HG02571 (cell line): ENCODE measurements around the gene RIN1.
"Not testable (repeated sequence)": the region's sequence is repeated elsewhere in the genome, so short reads cannot be mapped to it uniquely, and the experiment has no call there.

Experiments used
- ATAC-seq: cut with Tn5 transposase; IDR thresholded peaks from one replicate; pipeline ENCODE4 v1.9.1; 2021; ENCODE audit warnings: mild to moderate bottlenecking, moderate library complexity; ENCODE audit not compliant: unreplicated experiment

The RIN1 gene, protein sequence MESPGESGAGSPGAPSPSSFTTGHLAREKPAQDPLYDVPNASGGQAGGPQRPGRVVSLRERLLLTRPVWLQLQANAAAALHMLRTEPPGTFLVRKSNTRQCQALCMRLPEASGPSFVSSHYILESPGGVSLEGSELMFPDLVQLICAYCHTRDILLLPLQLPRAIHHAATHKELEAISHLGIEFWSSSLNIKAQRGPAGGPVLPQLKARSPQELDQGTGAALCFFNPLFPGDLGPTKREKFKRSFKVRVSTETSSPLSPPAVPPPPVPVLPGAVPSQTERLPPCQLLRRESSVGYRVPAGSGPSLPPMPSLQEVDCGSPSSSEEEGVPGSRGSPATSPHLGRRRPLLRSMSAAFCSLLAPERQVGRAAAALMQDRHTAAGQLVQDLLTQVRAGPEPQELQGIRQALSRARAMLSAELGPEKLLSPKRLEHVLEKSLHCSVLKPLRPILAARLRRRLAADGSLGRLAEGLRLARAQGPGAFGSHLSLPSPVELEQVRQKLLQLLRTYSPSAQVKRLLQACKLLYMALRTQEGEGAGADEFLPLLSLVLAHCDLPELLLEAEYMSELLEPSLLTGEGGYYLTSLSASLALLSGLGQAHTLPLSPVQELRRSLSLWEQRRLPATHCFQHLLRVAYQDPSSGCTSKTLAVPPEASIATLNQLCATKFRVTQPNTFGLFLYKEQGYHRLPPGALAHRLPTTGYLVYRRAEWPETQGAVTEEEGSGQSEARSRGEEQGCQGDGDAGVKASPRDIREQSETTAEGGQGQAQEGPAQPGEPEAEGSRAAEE

DNA sequence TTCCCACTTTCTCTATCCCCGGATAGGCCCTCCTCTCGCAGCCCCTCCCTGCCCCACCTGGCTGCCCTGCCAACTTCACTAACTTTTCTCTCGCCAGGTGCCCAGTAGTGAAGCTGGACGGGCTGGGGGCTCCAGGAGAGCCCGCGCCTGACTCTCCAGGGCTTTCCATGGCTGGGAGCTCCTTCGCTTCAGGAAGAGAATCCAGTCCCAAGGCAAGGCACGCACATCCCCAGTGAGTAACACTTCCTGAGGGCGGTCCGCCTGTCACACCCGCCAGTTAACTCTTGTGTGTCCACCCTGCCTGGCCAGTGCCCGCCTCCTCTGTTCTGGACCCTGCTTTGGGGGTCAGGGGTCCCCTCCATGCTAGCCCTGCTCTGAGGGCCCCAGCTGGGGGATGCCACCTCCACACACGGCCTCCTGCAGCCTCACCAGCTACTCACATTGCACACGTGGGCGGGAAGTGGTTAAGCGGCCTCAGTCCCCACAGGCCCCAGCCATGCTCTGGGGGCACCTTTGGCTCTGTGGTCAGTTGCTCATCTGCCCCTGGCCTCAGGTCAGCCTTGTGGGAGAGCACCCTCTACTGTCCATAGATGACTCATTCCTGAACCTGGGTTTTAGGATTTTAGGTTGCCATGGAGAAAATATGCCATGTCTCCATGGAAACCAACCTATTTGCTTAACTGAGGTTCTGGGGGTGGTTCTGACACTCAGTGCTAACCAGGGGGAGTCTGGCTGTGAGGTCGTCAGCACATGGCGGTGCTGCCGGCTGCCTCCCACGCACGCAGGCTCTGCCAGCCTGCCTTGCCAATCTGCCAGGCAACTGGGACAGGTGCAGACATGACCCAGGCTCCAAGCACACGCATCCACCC is at the start of gene RIN1:
Gene RIN1, minus strand, starts transcription at position 201 of the 869 bp plus-strand sequence. Its CDS starts 32 bp downstream, at position 169.
- ATAC-seq = peak; percentile 55

GRCh38 chr11:66384316-66384715 is 48.1 kb upstream of the RIN1 start:
- ATAC-seq = not testable (repeated sequence)

- not testable (repeated sequence) for ATAC-seq
Measured at GRCh38 chr11:66380264-66380663, 44.0 kb upstream of the RIN1 start.

DNA sequence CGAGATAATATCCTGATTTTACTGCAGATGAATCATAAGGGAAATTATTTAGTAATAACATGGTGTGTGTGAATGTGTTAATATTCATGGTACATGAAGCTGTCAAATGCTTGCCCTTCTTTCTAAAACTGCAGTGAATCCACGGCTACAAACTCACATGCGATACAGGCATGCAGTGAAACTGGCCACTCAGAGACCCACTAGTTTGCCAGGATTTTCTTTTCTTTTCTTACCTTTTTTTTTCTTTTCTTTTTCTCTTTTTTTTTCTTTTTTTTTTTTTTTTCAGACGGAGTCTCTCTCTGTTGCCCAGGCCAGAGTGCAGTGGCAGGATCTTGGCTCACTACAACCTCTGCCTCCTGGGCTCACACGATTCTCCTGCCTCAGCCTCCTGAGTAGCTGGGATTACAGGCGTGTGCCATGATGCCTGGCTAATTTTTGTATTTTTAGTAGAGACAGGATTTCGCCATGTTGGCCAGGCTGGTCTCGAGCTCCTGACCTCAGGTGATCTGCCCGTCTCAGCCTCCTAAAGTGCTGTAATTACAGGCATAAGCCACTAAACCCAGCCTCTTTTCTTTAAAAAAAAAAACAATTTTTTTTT is 37.6 kb upstream of the RIN1 start:
- not testable (repeated sequence) for ATAC-seq

DNA sequence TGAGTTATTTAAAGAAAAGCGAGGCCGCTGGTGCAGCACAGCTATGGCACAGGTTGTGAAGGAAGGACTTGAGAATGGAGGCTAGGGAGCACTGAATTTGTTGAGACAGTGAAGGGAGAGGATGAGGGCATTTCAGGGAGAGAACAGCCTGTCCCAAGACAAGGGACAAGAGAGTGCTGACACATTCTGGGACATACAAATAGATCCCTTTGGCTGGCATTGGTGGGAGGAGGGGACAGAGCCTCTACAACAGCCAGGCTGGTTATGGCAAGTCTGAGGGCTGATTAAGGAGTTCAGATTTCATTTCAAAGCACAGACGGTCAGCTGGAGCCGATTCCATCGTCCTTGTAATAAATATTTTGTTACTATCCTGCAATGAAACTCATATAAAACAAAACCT is 37.0 kb upstream of the RIN1 start:
- no peak for ATAC-seq

GRCh38 chr11:66371627-66372415 is 35.6 kb upstream of the RIN1 start, which contains the start of gene SLC29A2:
Gene SLC29A2, minus strand, starts transcription at chr11:66371760. Its CDS starts 169 bp downstream, at chr11:66371591.
- ATAC-seq = peak; percentile 57

- ATAC-seq = no peak
Measured at GRCh38 chr11:66369073-66369894, 33.0 kb upstream of the RIN1 start.

GRCh38 chr11:66368484-66368883 is 32.2 kb upstream of the RIN1 start:
- ATAC-seq = no peak

DNA sequence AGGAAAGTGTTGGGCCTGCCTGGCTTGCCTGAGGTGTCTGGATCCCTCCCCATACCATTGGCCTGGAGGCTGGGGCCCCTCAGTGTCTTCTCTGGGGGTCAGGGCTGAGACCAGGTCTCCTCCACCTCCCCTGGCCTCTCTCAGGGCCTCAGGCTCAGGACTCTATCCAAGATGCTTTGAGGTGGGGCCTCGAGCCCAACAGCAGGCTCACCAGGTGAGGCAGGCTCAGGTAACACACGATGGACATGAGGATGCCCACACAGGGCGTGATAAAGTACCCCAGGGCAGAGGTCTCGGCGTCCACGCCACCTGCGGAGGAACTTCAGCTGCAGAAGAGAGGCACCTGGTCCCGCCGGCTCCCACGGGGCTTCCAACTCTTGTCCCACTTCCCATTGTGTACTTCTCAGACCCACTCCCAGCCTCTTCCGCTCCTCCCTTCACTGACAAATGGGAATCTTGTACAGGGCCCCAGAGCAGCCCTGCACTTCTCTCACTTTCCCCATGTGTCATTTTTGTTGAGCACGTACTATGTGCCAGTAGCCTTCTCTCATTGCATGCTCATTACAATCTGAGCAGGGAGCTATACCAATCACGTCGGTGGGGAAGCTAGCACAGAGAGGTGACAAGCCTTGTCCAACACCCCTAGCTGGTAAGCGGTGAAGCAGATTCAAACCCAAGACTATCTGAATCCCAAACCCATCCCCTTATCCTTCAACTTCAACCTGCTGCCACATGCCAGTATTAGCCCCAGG is 31.5 kb upstream of the RIN1 start:
- no peak for ATAC-seq

DNA sequence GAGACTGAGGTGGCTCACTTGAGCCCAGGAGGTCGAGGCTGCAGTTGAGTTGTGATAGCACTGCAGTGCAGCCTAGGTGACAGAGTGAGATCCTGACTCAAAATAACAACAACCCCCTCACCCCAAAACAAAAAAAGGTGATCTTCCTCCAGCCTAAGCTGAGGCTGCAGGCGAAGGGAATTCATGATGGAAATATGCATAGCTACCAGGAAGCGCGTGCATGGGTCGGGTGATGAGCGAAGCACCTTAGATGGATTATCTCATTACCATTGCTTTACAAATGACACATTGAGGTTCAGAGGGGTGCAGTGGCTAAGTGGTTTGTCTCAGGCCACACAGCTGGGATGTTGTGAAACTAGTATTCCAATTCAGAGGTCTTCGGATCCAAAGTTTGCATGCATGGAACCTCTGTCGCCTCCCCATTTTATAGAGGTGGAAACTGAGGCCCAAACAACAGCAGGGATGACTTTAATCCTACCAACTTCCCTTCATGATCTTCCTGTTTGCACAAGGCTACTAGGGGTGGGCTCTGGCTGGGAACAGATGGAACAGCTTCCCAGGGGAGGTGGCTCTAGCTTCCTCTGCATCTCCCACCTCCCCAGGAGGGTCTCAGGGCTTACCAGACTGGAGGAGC is 30.7 kb upstream of the RIN1 start:
- no peak for ATAC-seq

- no peak for ATAC-seq
Measured at GRCh38 chr11:66365711-66366619, 29.7 kb upstream of the RIN1 start.

DNA sequence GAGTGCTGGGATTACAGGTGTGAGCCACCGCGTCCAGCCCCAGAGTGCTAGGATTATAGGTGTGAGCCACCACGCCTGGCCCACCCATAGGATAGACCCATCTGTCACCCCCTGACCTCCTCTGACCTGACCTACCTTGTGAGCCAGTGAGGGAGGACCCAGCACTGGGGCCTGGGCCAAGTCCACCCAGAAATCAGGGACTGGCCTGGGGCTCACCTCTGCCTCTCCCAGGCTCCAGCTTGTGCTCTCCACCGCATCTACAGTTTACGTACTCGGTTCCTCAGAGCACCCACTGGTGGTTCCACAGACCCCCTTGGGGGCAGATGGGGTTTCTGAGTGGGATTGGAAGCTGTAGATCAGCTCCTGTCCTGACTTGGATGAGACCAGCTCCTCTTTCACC is 28.9 kb upstream of the RIN1 start:
- no peak for ATAC-seq

DNA sequence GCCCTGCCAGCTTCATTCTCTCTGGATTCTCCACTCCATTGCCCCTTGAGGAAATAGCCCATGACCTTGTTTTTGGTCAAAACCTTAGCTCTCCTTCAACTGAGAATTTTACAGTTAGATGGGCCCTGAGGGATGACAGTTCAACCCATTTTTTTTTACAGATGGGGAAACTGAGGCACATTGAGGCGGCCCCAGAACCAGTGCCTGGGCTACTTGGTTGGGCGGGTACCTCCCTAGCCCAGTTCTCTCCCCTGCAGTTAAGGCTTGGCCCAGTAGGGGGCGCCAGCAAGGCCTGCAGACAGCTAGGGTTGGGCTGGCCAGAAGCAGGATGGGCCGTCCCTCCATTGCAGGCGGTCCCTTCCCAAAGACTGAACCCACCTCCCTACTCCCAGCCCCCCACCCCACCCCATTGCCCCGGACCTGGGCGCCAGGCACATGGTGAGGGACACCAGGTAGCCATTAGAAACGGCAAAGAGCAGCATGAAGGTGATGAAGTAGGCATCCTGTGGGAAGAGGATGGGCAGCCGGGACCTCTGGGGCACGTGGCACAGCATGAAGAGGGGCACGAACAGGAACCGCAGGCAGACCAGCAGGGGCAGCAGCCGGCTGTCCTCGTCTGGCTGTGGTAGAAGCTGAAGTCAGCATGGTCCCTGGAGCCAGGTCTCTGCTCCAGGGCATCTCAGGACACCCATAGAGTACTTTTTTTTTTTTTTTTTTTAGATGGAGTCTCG is 27.7 kb upstream of the RIN1 start:
- no peak for ATAC-seq

- ATAC-seq = no peak
Measured at GRCh38 chr11:66363187-66363601, 27.0 kb upstream of the RIN1 start.

DNA sequence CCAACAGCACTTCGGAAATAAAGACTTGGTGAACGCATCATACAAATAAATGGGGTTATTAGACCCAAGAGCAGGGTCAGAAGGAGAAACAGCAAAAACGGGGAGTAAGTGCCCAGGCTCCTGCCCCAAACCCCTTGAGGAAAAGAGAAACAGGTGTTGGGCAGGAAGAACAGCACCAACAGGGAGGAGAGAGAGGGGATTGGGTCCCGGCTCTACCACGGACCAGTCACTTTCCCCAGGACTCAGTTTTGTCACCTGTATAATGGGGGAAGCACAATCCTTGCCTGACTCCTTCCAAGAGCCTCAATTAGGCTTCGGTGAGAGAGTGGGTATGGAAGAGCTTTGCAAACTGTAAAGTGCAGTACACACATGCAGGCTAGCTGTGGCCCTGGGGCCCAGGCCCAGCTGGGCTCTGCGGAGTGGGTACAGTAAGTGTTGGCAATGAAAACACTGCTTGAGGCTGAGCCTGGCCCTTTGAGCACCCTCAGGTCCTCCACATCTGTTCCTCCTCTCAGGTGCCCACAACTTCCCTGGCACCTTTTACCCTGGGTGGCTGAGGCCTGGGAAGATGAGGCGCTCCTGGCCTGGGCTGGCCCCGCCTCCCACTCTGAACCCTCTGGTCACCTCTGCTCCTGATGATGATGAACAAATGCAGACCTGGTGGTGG is 26.4 kb upstream of the RIN1 start:
- no peak for ATAC-seq
